ENCODE data around the gene LHX4.

DNA sequence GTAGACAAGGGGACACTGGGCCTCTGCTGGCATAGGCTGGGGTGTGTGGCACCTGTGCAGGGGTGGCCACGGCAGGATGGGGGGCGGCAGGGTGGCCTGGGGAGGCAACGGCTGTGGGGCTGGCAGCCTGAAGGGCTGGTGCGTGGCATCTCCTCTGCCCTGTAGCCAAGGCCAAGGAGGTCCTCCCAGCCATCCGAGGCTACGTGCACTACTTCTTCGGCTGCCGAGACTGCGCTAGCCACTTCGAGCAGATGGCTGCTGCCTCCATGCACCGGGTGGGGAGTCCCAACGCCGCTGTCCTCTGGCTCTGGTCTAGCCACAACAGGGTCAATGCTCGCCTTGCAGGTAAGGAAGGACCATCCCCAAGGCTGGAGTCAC lies 36.0 kb upstream of the LHX4 start:
- TF ChIP-seq EZH2 (IDR thresholded peaks at IDR 0.05): no peak
- no peak for TF ChIP-seq POLR2AphosphoS5 (IDR thresholded peaks at IDR 0.05; ENCODE audit: borderline replicate concordance, low read depth, low read length)
- TF ChIP-seq FOXP2 (optimal IDR thresholded peaks at IDR 0.05; ENCODE audit: control extremely low read depth, extremely low read length, insufficient read depth): no peak

All from SK-N-MC (cell line).